ENCODE data around the gene FBXL22. TPM values are rescaled to one million over a fixed set of nuclear protein-coding genes. Genes with fewer than 3 reads are reported as not detected.

Gene FBXL22
- total RNA-seq = 1 to 10 TPM in 1 of 2 experiments, under 1 TPM in 1; 0.50 to 1.2 TPM

GRCh38 chr15:63597038-63597790 lies at the start of gene FBXL22:
TSS of gene FBXL22 (plus strand) at chr15:63597387. CDS start at chr15:63597393, 6 bp downstream.
- POLR2A ChIA-PET = interaction anchor here (0.5 to 2.4 kb wide), 3 partner anchors 92 to 1328 kb away, joined by 3 to 12 read pairs (median 4); partner anchors contain the start of gene USP3
- no peaks in the 10 kb centered on the region for H3K27me3 Mint-ChIP-seq
- no peak for DNase-seq
- H3K9me3 Mint-ChIP-seq = no peaks in the 10 kb centered on the region
- no peak within 1 kb of the TSS for H3K4me3 Mint-ChIP-seq
- H3K36me3 Mint-ChIP-seq = peaks cover 19% of the 10 kb centered on the region
- ATAC-seq (ENCODE audit: low read depth) = no peak
- peaks cover 31% of the 10 kb centered on the region for H3K4me1 Mint-ChIP-seq
- H3K27ac Mint-ChIP-seq = peak within 1 kb of the TSS; percentile 10

GRCh38 chr15:63551400-63551799 lies 45.8 kb upstream of the FBXL22 start:
- no peaks in the 10 kb centered on the region for H3K9me3 Mint-ChIP-seq
- POLR2A ChIA-PET = no interaction called here
- ATAC-seq (ENCODE audit: low read depth) (no peak), DNase-seq (no peak)
- peaks cover 18% of the 10 kb centered on the region for H3K36me3 Mint-ChIP-seq
- no peak overlapping the region for H3K4me3 Mint-ChIP-seq
- H3K4me1 Mint-ChIP-seq = peaks cover 21% of the 10 kb centered on the region
- H3K27ac Mint-ChIP-seq = no peak overlapping the region
- no peaks in the 10 kb centered on the region for H3K27me3 Mint-ChIP-seq

- Mint-ChIP-seq H3K4me3 (no peak overlapping the region), H3K27me3 (no peaks in the 10 kb centered on the region), H3K4me1 (peaks cover 21% of the 10 kb centered on the region), H3K36me3 (peaks cover 34% of the 10 kb centered on the region), H3K27ac (no peak overlapping the region), H3K9me3 (peaks cover 1% of the 10 kb centered on the region)
- POLR2A ChIA-PET = interaction anchor here (2.1 kb wide), 1 partner anchor 48 kb away, joined by 5 read pairs; no protein-coding TSS in a partner anchor
- DNase-seq = no peak
- ATAC-seq (ENCODE audit: low read depth) = no peak
Measured at GRCh38 chr15:63553388-63553791, 43.8 kb upstream of the FBXL22 start.

GRCh38 chr15:63554337-63554927 lies 42.8 kb upstream of the FBXL22 start:
- POLR2A ChIA-PET = interaction anchor here (2.1 kb wide), 1 partner anchor 49 kb away, joined by 5 read pairs; no protein-coding TSS in a partner anchor
- ATAC-seq (ENCODE audit: low read depth) (no peak), DNase-seq (no peak)
- Mint-ChIP-seq H3K4me1 (peaks cover 23% of the 10 kb centered on the region), H3K4me3 (no peak overlapping the region), H3K27me3 (no peaks in the 10 kb centered on the region), H3K9me3 (peaks cover 1% of the 10 kb centered on the region), H3K27ac (no peak overlapping the region), H3K36me3 (peaks cover 38% of the 10 kb centered on the region)

- Mint-ChIP-seq H3K27me3 (no peaks in the 10 kb centered on the region), H3K9me3 (peaks cover 1% of the 10 kb centered on the region), H3K27ac (no peak overlapping the region), H3K36me3 (peaks cover 45% of the 10 kb centered on the region), H3K4me1 (peaks cover 24% of the 10 kb centered on the region), H3K4me3 (no peak overlapping the region)
- POLR2A ChIA-PET = no interaction called here
- DNase-seq (no peak), ATAC-seq (ENCODE audit: low read depth) (no peak)
Measured at GRCh38 chr15:63555507-63555906, 41.7 kb upstream of the FBXL22 start.

- ATAC-seq (ENCODE audit: low read depth) (no peak), DNase-seq (no peak)
- Mint-ChIP-seq H3K4me1 (peaks cover 24% of the 10 kb centered on the region), H3K4me3 (no peak overlapping the region), H3K27me3 (no peaks in the 10 kb centered on the region), H3K27ac (no peak overlapping the region), H3K36me3 (peaks cover 50% of the 10 kb centered on the region), H3K9me3 (peaks cover 1% of the 10 kb centered on the region)
- POLR2A ChIA-PET = no interaction called here
Measured at GRCh38 chr15:63556246-63556645, 40.9 kb upstream of the FBXL22 start.

- H3K36me3 Mint-ChIP-seq = peaks cover 53% of the 10 kb centered on the region
- ATAC-seq (ENCODE audit: low read depth) (no peak), DNase-seq (no peak)
- peaks cover 24% of the 10 kb centered on the region for H3K4me1 Mint-ChIP-seq
- no peak overlapping the region for H3K4me3 Mint-ChIP-seq
- no peak overlapping the region for H3K27ac Mint-ChIP-seq
- H3K27me3 Mint-ChIP-seq = no peaks in the 10 kb centered on the region
- POLR2A ChIA-PET = no interaction called here
- H3K9me3 Mint-ChIP-seq = peaks cover 1% of the 10 kb centered on the region
Measured at GRCh38 chr15:63556736-63557135, 40.5 kb upstream of the FBXL22 start.

- H3K27me3 Mint-ChIP-seq = no peaks in the 10 kb centered on the region
- DNase-seq (no peak), ATAC-seq (ENCODE audit: low read depth) (no peak)
- peaks cover 1% of the 10 kb centered on the region for H3K9me3 Mint-ChIP-seq
- H3K4me1 Mint-ChIP-seq = peaks cover 11% of the 10 kb centered on the region
- peaks cover 43% of the 10 kb centered on the region for H3K36me3 Mint-ChIP-seq
- no peak overlapping the region for H3K27ac Mint-ChIP-seq
- H3K4me3 Mint-ChIP-seq = no peak overlapping the region
- POLR2A ChIA-PET = interaction anchor here (0.6 to 0.7 kb wide), 2 partner anchors 504 to 1169 kb away, joined by 3 to 5 read pairs; no protein-coding TSS in a partner anchor
Measured at GRCh38 chr15:63559753-63560152, 37.4 kb upstream of the FBXL22 start.

- peaks cover 6% of the 10 kb centered on the region for H3K4me1 Mint-ChIP-seq
- H3K36me3 Mint-ChIP-seq = peaks cover 42% of the 10 kb centered on the region
- ATAC-seq (ENCODE audit: low read depth) (no peak), DNase-seq (no peak)
- peaks cover 1% of the 10 kb centered on the region for H3K9me3 Mint-ChIP-seq
- H3K27ac Mint-ChIP-seq = no peak overlapping the region
- POLR2A ChIA-PET = no interaction called here
- H3K27me3 Mint-ChIP-seq = no peaks in the 10 kb centered on the region
- no peak overlapping the region for H3K4me3 Mint-ChIP-seq
Measured at GRCh38 chr15:63560741-63561448, 36.3 kb upstream of the FBXL22 start.

GRCh38 chr15:63564093-63564492 lies 33.1 kb upstream of the FBXL22 start:
- POLR2A ChIA-PET = interaction anchor here (1.3 kb wide), 1 partner anchor 59 kb away, joined by 4 read pairs; the partner anchor contains the start of gene USP3
- no peak overlapping the region for H3K4me3 Mint-ChIP-seq
- no peak overlapping the region for H3K27ac Mint-ChIP-seq
- DNase-seq (no peak), ATAC-seq (ENCODE audit: low read depth) (no peak)
- no peaks in the 10 kb centered on the region for H3K27me3 Mint-ChIP-seq
- no peaks in the 10 kb centered on the region for H3K9me3 Mint-ChIP-seq
- H3K4me1 Mint-ChIP-seq = peaks cover 7% of the 10 kb centered on the region
- peaks cover 32% of the 10 kb centered on the region for H3K36me3 Mint-ChIP-seq

- Mint-ChIP-seq H3K4me1 (peaks cover 3% of the 10 kb centered on the region), H3K27ac (peak overlapping the region; percentile 23), H3K36me3 (peaks cover 22% of the 10 kb centered on the region), H3K27me3 (no peaks in the 10 kb centered on the region), H3K9me3 (no peaks in the 10 kb centered on the region), H3K4me3 (no peak overlapping the region)
- DNase-seq (no peak), ATAC-seq (ENCODE audit: low read depth) (no peak)
- POLR2A ChIA-PET = no interaction called here
Measured at GRCh38 chr15:63565536-63566186, 31.5 kb upstream of the FBXL22 start.

GRCh38 chr15:63572749-63573464 lies 24.3 kb upstream of the FBXL22 start:
- Mint-ChIP-seq H3K27ac (no peak overlapping the region), H3K4me1 (peaks cover 3% of the 10 kb centered on the region), H3K9me3 (no peaks in the 10 kb centered on the region), H3K27me3 (no peaks in the 10 kb centered on the region), H3K36me3 (peaks cover 19% of the 10 kb centered on the region), H3K4me3 (no peak overlapping the region)
- ATAC-seq (ENCODE audit: low read depth) (no peak), DNase-seq (no peak)
- POLR2A ChIA-PET = no interaction called here

All from activated naive CD8-positive, alpha-beta T cell treated with anti-CD3 and anti-CD28 coated beads, Interleukin-2, amount 10 ng/mL, durations not matched to agents 7 days and 5 days (primary cell).